ENCODE data around the gene GRIK4.
"Not testable (repeated sequence)": the region's sequence is repeated elsewhere in the genome, so short reads cannot be mapped to it uniquely, and the experiment has no call there.

The GRIK4 gene

GRCh38 chr11:121031167-121031566 is 519.6 kb downstream of the GRIK4 start:
- H3K9ac ChIP-seq (ENCODE audit: low read length) = no peak overlapping the region
- H3K4me3 ChIP-seq (ENCODE audit: low read depth, low read length, poor library complexity, severe bottlenecking) = no peak overlapping the region
- H3K27ac ChIP-seq (ENCODE audit: low read depth, low read length, poor library complexity, severe bottlenecking) = no peak overlapping the region
- H3K27me3 ChIP-seq (ENCODE audit: insufficient read depth, low read length) = no peaks in the 10 kb centered on the region
- no peaks in the 10 kb centered on the region for H3F3A ChIP-seq (ENCODE audit: insufficient read depth, low read length)
- TF ChIP-seq CTCF (IDR thresholded peaks at IDR 0.05; ENCODE audit: low read length) = no peak
- no peak for TF ChIP-seq EZH2 (IDR thresholded peaks at IDR 0.05; ENCODE audit: borderline replicate concordance, low read length)
- no peaks in the 10 kb centered on the region for H3K4me1 ChIP-seq (ENCODE audit: insufficient read depth, low read length, severe bottlenecking)
- H3K79me2 ChIP-seq (ENCODE audit: insufficient read depth, low read length) = peaks cover 10% of the 10 kb centered on the region; the same call in 1 of the 2 replicates
- no peaks in the 10 kb centered on the region for H3K9me2 ChIP-seq (ENCODE audit: low read depth, low read length)
- H4K20me1 ChIP-seq (ENCODE audit: insufficient read depth, low read length) = no peaks in the 10 kb centered on the region
- H3K36me3 ChIP-seq (ENCODE audit: insufficient read depth, low read length) = no peaks in the 10 kb centered on the region
- H3K4me2 ChIP-seq (ENCODE audit: low read length) = no peak overlapping the region
- H3K9me3 ChIP-seq (ENCODE audit: low read length) = no peaks in the 10 kb centered on the region
- H2AFZ ChIP-seq (ENCODE audit: low read length) = no peak overlapping the region

GRCh38 chr11:121031648-121032047 is 520.1 kb downstream of the GRIK4 start:
- not testable (repeated sequence) for H3K27me3 ChIP-seq (ENCODE audit: insufficient read depth, low read length); H2AFZ ChIP-seq (ENCODE audit: low read length); H3K9me2 ChIP-seq (ENCODE audit: low read depth, low read length); H3K4me3 ChIP-seq (ENCODE audit: low read depth, low read length, poor library complexity, severe bottlenecking); H3K79me2 ChIP-seq (ENCODE audit: insufficient read depth, low read length); H3K27ac ChIP-seq (ENCODE audit: low read depth, low read length, poor library complexity, severe bottlenecking); H3K36me3 ChIP-seq (ENCODE audit: insufficient read depth, low read length); H3K4me1 ChIP-seq (ENCODE audit: insufficient read depth, low read length, severe bottlenecking); H3F3A ChIP-seq (ENCODE audit: insufficient read depth, low read length); H3K4me2 ChIP-seq (ENCODE audit: low read length); H3K9me3 ChIP-seq (ENCODE audit: low read length); H3K9ac ChIP-seq (ENCODE audit: low read length); H4K20me1 ChIP-seq (ENCODE audit: insufficient read depth, low read length)

- TF ChIP-seq CTCF (IDR thresholded peaks at IDR 0.05; ENCODE audit: low read length) (no peak), EZH2 (IDR thresholded peaks at IDR 0.05; ENCODE audit: borderline replicate concordance, low read length) (no peak)
- no peaks in the 10 kb centered on the region for H4K20me1 ChIP-seq (ENCODE audit: insufficient read depth, low read length)
Measured at GRCh38 chr11:121032546-121032945, 521.0 kb downstream of the GRIK4 start.

GRCh38 chr11:121033635-121034034 is 522.1 kb downstream of the GRIK4 start:
- H3K79me2 ChIP-seq (ENCODE audit: insufficient read depth, low read length) = no peaks in the 10 kb centered on the region

More at GRCh38 chr11:121032546-121032945, 521.0 kb downstream of the GRIK4 start:
- H3K4me2 ChIP-seq (ENCODE audit: low read length) = no peak overlapping the region
- H3K4me3 ChIP-seq (ENCODE audit: low read depth, low read length, poor library complexity, severe bottlenecking) = no peak overlapping the region
- no peaks in the 10 kb centered on the region for H3K27me3 ChIP-seq (ENCODE audit: insufficient read depth, low read length)
- H3K9me2 ChIP-seq (ENCODE audit: low read depth, low read length) = no peaks in the 10 kb centered on the region
- no peaks in the 10 kb centered on the region for H3K9me3 ChIP-seq (ENCODE audit: low read length)
- 0 out of 2 replicates have a peak, but pooled peaks cover under 1% of the 10 kb centered on the region for H3K79me2 ChIP-seq (ENCODE audit: insufficient read depth, low read length)
- no peak overlapping the region for H3K9ac ChIP-seq (ENCODE audit: low read length)
- H3K4me1 ChIP-seq (ENCODE audit: insufficient read depth, low read length, severe bottlenecking) = no peaks in the 10 kb centered on the region
- H3K27ac ChIP-seq (ENCODE audit: low read depth, low read length, poor library complexity, severe bottlenecking) = no peak overlapping the region
- H3K36me3 ChIP-seq (ENCODE audit: insufficient read depth, low read length) = no peaks in the 10 kb centered on the region
- no peaks in the 10 kb centered on the region for H3F3A ChIP-seq (ENCODE audit: insufficient read depth, low read length)
- no peak overlapping the region for H2AFZ ChIP-seq (ENCODE audit: low read length)

More at GRCh38 chr11:121033635-121034034, 522.1 kb downstream of the GRIK4 start:
- Histone ChIP-seq H3K9me3 (ENCODE audit: low read length) (no peaks in the 10 kb centered on the region), H3F3A (ENCODE audit: insufficient read depth, low read length) (no peaks in the 10 kb centered on the region), H3K27me3 (ENCODE audit: insufficient read depth, low read length) (no peaks in the 10 kb centered on the region), H4K20me1 (ENCODE audit: insufficient read depth, low read length) (no peaks in the 10 kb centered on the region), H3K36me3 (ENCODE audit: insufficient read depth, low read length) (no peaks in the 10 kb centered on the region), H2AFZ (ENCODE audit: low read length) (no peak overlapping the region), H3K9ac (ENCODE audit: low read length) (no peak overlapping the region), H3K4me3 (ENCODE audit: low read depth, low read length, poor library complexity, severe bottlenecking) (no peak overlapping the region), H3K27ac (ENCODE audit: low read depth, low read length, poor library complexity, severe bottlenecking) (no peak overlapping the region), H3K9me2 (ENCODE audit: low read depth, low read length) (no peaks in the 10 kb centered on the region), H3K4me2 (ENCODE audit: low read length) (no peak overlapping the region), H3K4me1 (ENCODE audit: insufficient read depth, low read length, severe bottlenecking) (no peaks in the 10 kb centered on the region)
- no peak for TF ChIP-seq EZH2 (IDR thresholded peaks at IDR 0.05; ENCODE audit: borderline replicate concordance, low read length)
- TF ChIP-seq CTCF (IDR thresholded peaks at IDR 0.05; ENCODE audit: low read length) = no peak

All from OCI-LY1 (cell line).